DLD1 (cell line): ENCODE data around the gene CTRB2.

Experiments used
- in situ Hi-C: cut with HindIII; loops from 2 replicates; pipeline ENCODE4 v1.10.0; 2017; ENCODE audit warnings: low sequenced_read_pairs

CTRB2 gene

DNA sequence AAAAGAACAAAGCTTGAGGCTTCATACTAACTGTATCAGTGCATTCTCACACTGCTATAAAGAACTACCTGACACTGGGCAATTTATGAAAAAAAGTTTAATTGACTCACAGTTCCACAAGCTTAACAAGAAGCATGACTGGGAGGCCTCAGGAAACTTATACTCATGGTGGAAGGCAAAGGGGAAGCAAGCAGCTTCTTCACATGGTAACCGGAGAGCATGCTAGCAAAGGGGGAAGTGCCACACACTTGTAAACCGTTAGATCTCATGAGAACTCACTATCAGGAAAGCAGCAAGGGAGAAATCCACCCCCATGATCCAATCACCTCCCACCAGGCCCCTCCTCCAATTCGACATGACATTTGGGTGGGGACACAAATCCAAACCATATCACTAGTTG, 25.3 kb downstream of the CTRB2 start:
- in situ Hi-C loops: loop anchor here (25.0 kb wide), 2 partner anchors 206 to 581 kb away; no protein-coding TSS in a partner anchor

DNA sequence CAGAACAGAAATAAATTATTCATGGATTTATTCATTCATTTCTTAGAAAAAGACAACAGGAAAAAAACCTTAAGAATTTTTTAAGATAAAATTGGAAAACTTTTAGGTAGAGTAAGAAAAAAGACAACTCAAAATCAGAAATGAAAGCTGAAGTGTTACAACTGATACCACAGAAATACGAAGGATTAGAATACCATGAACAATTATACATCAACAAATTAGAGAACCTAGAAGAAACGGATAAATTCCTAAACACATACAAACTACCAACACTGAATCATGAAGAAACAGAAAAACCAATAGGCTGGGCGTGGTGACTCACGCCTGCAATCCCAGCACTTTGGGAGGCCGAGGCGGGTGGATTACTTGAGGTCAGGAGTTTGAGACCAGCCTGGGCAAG, 27.8 kb downstream of the CTRB2 start:
- in situ Hi-C loops: loop anchor here (25.0 kb wide), 2 partner anchors 208 to 583 kb away; no protein-coding TSS in a partner anchor

DNA sequence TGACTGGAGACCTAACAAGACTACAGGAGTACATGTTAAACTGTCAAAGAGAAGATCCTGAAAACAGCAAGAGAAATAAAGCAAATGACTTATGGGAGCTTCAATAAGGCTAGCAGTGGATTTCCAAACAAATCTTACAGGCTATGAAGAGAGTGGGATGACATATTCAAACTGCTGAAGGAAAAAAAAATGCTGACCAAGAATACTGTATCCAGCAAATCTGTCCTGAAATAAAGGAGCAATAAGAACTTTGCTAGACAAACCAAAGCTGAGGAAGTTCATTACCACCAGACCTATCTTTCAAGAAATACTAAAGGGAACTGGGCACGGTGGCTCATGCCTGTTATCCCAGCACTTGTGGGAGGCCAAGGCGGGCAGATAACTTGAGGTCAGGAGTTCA, 30.0 kb downstream of the CTRB2 start:
- in situ Hi-C loops: loop anchor here (25.0 kb wide), 2 partner anchors 210 to 585 kb away; no protein-coding TSS in a partner anchor

DNA sequence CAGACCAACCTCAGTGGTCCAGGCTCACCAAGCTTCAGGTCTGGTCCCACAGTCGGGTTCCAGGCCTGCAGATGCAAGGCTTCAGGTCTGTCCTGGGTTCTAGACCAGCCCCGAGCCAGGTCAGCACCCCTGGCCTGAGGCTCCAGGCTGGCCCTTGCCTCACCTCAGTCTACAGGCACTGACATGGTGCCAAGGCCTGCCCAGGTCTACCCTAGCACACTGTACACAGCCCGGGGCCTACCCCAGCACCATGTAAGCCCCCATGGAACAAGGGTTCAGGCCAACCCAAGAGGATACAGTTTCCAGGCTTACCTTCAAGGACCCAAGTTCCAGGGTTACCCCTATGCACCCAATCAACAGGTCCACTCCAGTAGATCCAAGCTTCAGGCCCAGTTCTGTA, 31.9 kb downstream of the CTRB2 start:
- in situ Hi-C loops: loop anchor here (25.0 kb wide), 2 partner anchors 212 to 587 kb away; no protein-coding TSS in a partner anchor

DNA sequence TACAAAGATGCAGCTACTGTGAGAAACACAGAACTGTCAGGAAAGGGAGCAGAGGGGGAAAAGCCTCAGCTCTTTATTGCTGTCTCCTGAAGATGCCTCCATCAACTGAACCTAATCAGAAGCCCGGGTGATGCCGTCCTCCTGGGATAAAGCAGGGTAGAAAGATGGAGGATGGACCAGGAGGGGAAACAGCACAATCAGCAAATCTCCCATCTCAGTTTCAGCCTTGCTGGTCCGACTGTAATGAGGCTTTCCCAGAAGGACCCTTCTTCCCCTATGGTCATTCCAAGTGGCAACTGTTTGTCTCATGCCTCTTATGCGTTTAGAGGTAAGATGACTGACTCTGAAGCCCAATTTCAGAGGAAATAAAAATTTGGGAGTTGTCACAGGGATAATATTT, 34.4 kb downstream of the CTRB2 start:
- in situ Hi-C loops: no loop called here

DNA sequence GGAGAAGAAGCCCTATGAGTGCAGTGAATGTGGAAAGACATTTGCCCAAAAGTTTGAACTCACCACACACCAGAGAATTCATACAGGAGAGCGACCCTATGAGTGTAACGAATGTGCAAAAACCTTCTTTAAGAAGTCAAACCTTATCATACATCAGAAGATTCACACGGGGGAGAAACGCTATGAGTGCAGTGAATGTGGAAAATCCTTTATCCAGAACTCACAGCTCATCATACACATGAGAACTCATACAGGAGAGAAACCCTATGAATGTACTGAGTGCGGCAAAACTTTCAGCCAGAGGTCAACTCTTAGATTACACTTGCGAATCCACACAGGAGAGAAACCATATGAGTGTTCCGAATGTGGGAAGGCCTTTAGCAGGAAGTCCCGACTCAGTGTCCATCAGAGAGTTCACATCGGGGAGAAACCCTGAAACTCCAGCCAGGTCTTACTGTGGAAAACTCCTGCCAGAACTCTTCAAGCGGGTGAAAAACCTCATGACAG, 37.0 kb downstream of the CTRB2 start:
- in situ Hi-C loops: no loop called here

DNA sequence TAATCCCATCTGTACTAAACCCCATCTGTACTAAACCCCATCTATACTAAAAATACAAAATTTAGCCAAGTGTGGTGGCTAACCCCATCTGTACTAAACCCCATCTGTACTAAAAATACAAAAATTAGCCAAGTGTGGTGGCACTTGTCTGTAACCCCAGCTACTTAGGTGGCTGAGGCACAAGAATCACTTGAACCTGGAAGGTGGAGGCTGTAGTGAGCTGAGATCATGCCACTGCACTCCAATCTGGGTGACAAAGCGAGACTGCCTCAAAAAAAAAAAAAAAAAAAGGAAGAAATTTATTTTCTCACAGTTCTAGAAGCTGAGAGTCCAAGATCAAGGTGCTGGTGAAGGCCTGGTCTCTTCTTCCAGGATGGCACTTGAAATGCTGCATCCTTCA, 46.6 kb downstream of the CTRB2 start:
- in situ Hi-C loops: no loop called here
